ENCODE data around the gene PADI6. TPM values are rescaled to one million over a fixed set of nuclear protein-coding genes. Genes with fewer than 3 reads are reported as not detected.

PADI6 gene
- total RNA-seq, 1 experiment from 2014 or later, result not detected

DNA sequence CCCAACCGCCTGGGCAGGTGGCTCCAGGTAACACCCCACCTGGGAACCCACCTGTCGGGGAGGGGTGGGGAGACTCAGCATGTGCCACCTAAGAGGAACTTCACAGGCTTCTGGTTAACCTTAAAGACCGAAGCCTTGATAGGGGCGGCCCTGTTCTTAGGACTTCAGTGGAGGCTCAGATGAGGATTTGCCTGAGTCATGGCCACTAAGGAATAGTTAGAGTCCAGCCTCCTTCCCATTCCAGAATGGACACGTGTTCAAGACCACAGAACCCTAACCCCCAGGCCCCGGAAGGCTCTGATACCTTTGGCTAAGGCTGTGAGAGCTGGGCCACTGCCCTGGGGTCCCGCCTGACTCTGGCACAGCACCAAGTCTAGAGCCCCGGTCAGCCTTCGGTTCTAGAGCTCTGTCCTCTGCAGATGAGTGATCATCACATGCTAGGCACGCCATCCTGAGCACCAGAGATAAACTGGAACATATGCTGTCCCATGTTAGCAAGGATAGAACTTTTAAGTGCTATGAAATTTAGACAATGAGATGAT is 20.3 kb downstream of the PADI6 start:
- no peak for DNase-seq (ENCODE audit: unreplicated experiment)
- intact Hi-C loops (cut with micrococcal nuclease), result no loop called here
- no peaks in the 10 kb centered on the region for H3K27me3 Mint-ChIP-seq (ENCODE audit: insufficient read depth, unreplicated experiment)
- H3K4me3 Mint-ChIP-seq (ENCODE audit: unreplicated experiment), result no peak overlapping the region
- H3K27ac Mint-ChIP-seq (ENCODE audit: low read depth, unreplicated experiment), result no peak overlapping the region
- TF ChIP-seq, protein P1, sequence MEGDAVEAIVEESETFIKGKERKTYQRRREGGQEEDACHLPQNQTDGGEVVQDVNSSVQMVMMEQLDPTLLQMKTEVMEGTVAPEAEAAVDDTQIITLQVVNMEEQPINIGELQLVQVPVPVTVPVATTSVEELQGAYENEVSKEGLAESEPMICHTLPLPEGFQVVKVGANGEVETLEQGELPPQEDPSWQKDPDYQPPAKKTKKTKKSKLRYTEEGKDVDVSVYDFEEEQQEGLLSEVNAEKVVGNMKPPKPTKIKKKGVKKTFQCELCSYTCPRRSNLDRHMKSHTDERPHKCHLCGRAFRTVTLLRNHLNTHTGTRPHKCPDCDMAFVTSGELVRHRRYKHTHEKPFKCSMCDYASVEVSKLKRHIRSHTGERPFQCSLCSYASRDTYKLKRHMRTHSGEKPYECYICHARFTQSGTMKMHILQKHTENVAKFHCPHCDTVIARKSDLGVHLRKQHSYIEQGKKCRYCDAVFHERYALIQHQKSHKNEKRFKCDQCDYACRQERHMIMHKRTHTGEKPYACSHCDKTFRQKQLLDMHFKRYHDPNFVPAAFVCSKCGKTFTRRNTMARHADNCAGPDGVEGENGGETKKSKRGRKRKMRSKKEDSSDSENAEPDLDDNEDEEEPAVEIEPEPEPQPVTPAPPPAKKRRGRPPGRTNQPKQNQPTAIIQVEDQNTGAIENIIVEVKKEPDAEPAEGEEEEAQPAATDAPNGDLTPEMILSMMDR (IDR thresholded peaks at IDR 0.05; ENCODE audit: unreplicated experiment), result no peak
- BruUV-seq (replicated peaks), result no TSS peak
- no peaks in the 10 kb centered on the region for H3K9me3 Mint-ChIP-seq (ENCODE audit: unreplicated experiment)
- ChIA-PET POLR2A (no interaction called here), CTCF (interaction anchor here (0.6 kb wide), 1 partner anchor 307 kb away, joined by 3 read pairs; no protein-coding TSS in a partner anchor)
- no peaks in the 10 kb centered on the region for H3K4me1 Mint-ChIP-seq (ENCODE audit: insufficient read depth, unreplicated experiment)
- no peaks in the 10 kb centered on the region for H3K36me3 Mint-ChIP-seq (ENCODE audit: insufficient read depth, unreplicated experiment)

DNA sequence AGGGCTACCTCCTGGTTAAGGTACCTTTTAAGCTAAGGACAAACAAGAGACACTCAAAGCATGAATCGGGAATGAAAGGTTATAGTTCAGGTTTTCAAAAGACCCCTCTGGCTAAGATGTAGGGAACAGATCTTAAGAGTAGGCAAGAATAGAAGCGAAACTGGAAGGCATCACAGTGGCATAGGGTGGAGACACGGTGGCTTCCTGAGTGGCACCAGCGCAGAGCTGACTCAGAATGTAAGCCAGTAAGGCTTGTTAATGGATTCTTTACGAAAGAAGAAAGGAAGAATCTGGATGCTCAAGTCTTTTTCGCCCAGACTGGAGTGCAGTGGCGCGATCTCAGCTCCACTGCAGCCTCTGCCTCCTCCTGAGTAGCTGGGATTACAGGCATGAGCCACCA is 21.2 kb downstream of the PADI6 start:
- H3K4me1 Mint-ChIP-seq (ENCODE audit: insufficient read depth, unreplicated experiment), result no peaks in the 10 kb centered on the region
- no TSS peak for BruUV-seq (replicated peaks)
- no peaks in the 10 kb centered on the region for H3K9me3 Mint-ChIP-seq (ENCODE audit: unreplicated experiment)
- no peak overlapping the region for H3K27ac Mint-ChIP-seq (ENCODE audit: low read depth, unreplicated experiment)
- intact Hi-C loops (cut with micrococcal nuclease), result no loop called here
- TF ChIP-seq, protein P1 (IDR thresholded peaks at IDR 0.05; ENCODE audit: unreplicated experiment), result no peak
- POLR2A ChIA-PET, result no interaction called here
- DNase-seq (ENCODE audit: unreplicated experiment), result no peak
- no peak overlapping the region for H3K4me3 Mint-ChIP-seq (ENCODE audit: unreplicated experiment)
- H3K36me3 Mint-ChIP-seq (ENCODE audit: insufficient read depth, unreplicated experiment), result no peaks in the 10 kb centered on the region
- CTCF ChIA-PET, result no interaction called here
- H3K27me3 Mint-ChIP-seq (ENCODE audit: insufficient read depth, unreplicated experiment), result no peaks in the 10 kb centered on the region

DNA sequence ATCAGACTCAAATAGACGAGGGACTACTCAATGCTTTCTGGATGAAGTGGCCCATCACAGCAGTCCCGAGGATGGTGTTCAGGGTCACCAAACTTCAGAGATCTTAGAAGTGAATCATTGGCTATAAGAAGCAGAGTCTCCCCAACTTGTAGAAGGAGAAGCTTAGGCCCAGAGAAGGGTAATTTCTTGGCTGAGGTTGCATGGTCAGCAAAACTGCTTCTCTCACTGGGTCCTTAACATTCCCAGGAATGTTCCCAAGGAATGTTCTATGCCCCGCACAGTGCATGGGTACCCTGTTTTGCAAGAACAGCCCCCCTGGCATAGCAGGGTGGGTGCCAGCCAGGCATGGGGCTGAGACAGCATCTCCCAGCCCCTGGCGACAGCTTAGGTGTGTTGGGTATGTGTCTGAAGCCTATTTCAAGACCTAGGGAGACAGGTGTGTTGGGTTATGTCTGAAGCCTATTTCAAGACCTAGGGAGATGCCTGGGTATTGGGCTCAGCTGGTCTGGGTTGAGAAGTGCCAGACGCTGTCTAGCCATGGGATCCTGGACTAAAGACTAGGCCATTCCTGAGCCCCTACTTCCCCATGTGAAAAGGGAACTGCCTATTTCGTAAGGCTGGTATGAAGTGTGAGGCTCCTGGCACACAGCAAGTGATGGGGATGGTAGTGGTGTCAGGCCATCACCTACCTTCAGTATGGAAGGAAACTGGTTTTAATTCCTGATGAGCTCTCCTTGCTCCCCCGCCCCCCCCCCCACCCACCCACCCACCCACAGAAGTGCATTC is 26.1 kb downstream of the PADI6 start:
- ChIA-PET POLR2A (no interaction called here), CTCF (interaction anchor here (0.5 to 1.1 kb wide), 3 partner anchors 7 to 323 kb away, joined by 3 read pairs; no protein-coding TSS in a partner anchor)
- no TSS peak for BruUV-seq (replicated peaks)
- Mint-ChIP-seq H3K4me1 (ENCODE audit: insufficient read depth, unreplicated experiment) (peaks cover 7% of the 10 kb centered on the region), H3K36me3 (ENCODE audit: insufficient read depth, unreplicated experiment) (no peaks in the 10 kb centered on the region), H3K9me3 (ENCODE audit: unreplicated experiment) (no peaks in the 10 kb centered on the region), H3K27ac (ENCODE audit: low read depth, unreplicated experiment) (no peak overlapping the region), H3K27me3 (ENCODE audit: insufficient read depth, unreplicated experiment) (no peaks in the 10 kb centered on the region), H3K4me3 (ENCODE audit: unreplicated experiment) (no peak overlapping the region)
- TF ChIP-seq, protein P1 (IDR thresholded peaks at IDR 0.05; ENCODE audit: unreplicated experiment), result no peak
- intact Hi-C loops (cut with micrococcal nuclease), result no loop called here
- no peak for DNase-seq (ENCODE audit: unreplicated experiment)

DNA sequence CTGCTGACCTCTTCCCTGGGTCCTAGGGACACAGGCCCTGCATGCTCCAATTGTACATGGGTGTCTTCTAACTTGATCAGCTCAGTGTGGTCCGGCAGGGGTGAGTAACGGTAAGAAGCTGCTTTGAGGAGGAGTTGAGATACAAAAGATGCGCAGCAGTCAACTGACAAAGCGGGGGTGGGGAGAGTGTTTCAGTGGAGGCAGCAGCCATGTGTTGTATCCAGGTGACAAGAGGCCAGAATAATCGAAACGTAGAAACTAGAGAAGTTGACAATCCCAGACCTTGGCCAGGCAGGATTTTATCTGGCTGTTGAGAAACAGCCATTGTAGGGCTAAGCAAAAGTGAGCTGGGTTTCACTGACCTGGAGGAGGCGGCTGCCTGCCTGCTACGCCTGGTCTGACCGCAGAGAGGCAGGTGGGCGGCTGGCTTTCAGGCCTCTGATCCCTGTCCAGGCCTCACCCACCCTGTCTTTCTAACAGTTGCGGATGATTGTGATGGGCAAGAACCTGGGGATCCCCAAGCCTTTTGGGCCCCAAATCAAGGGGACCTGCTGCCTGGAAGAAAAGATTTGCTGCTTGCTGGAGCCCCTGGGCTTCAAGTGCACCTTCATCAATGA is 28.8 kb downstream of the PADI6 start:
- no peak overlapping the region for H3K4me3 Mint-ChIP-seq (ENCODE audit: unreplicated experiment)
- DNase-seq (ENCODE audit: unreplicated experiment), result no peak
- BruUV-seq (replicated peaks), result no TSS peak
- POLR2A ChIA-PET, result no interaction called here
- intact Hi-C loops (cut with micrococcal nuclease), result loop anchor here (10.0 kb wide), 1 partner anchor 126 kb away; no protein-coding TSS in a partner anchor
- CTCF ChIA-PET, result interaction anchor here (1.6 kb wide), 1 partner anchor 65 kb away, joined by 6 read pairs; no protein-coding TSS in a partner anchor
- H3K9me3 Mint-ChIP-seq (ENCODE audit: unreplicated experiment), result no peaks in the 10 kb centered on the region
- H3K27ac Mint-ChIP-seq (ENCODE audit: low read depth, unreplicated experiment), result no peak overlapping the region
- TF ChIP-seq, protein P1 (IDR thresholded peaks at IDR 0.05; ENCODE audit: unreplicated experiment), result no peak
- peaks cover 4% of the 10 kb centered on the region for H3K36me3 Mint-ChIP-seq (ENCODE audit: insufficient read depth, unreplicated experiment)
- no peaks in the 10 kb centered on the region for H3K27me3 Mint-ChIP-seq (ENCODE audit: insufficient read depth, unreplicated experiment)
- H3K4me1 Mint-ChIP-seq (ENCODE audit: insufficient read depth, unreplicated experiment), result peaks cover 10% of the 10 kb centered on the region
